Upper lobe of left lung (tissue), 6 donors: ENCODE data around the gene SSC5D. TPM values are rescaled to one million over a fixed set of nuclear protein-coding genes. Genes with fewer than 3 reads are reported as not detected.

Source experiments
- ATAC-seq, 2 donors: fragments of 200-7000 bp; cut with Tn5 transposase; one replicate each; pipeline ENCODE4 v1.9.1; 2022; ENCODE audit warnings: mild to moderate bottlenecking in 2 of 2, moderate library complexity in 2 of 2; ENCODE audit not compliant: low FRiP score in 2 of 2
- DNase-seq, 2 donors: peaks; one replicate each; pipeline ENCODE4 v3.0.0-alpha.2; 2019 to 2020
- H3K27ac ChIP-seq, 4 donors: fragments of 200-600 bp; sonication (generic); one replicate each; pipeline ENCODE4 v1.5.1; 2016 to 2019
- H3K27me3 ChIP-seq, 4 donors: fragments of 200-600 bp; sonication (generic); one replicate each; pipeline ENCODE4 v1.5.1; 2017 to 2019
- H3K36me3 ChIP-seq, 4 donors: fragments of 200-600 bp; sonication (generic); one replicate each; pipeline ENCODE4 v1.5.1; 2016 to 2019
- H3K4me1 ChIP-seq, 4 donors: fragments of 200-600 bp; sonication (generic); one replicate each; pipeline ENCODE4 v1.5.1; 2018 to 2019
- H3K4me3 ChIP-seq, 4 donors: fragments of 200-600 bp; sonication (generic); one replicate each; pipeline ENCODE4 v1.5.1; 2017 to 2019; ENCODE audit warnings: mild to moderate bottlenecking in 2 of 4, moderate library complexity in 1 of 4
- H3K9me3 ChIP-seq, 4 donors: fragments of 200-600 bp; sonication (generic); one replicate each; pipeline ENCODE4 v1.5.1; 2018 to 2019
- CTCF ChIP-seq, 6 experiments: fragments of 450-650 bp in 4 of 6; fragments of 200-600 bp in 2 of 6; sonication (generic) in 2 of 6; IDR thresholded peaks; one replicate each; pipeline ENCODE4 v1.5.1; 2016 to 2019; ENCODE audit warnings: antibody characterized with exemption in 6 of 6
- EP300 ChIP-seq, 4 donors: sonication (generic); formaldehyde crosslinking; IDR thresholded peaks; one replicate each; pipeline ENCODE4 v1.5.1; 2017; ENCODE audit warnings: antibody characterized with exemption in 4 of 4, control low read depth in 2 of 4
- POLR2A ChIP-seq, 4 donors: fragments of 450-650 bp; IDR thresholded peaks; one replicate each; pipeline ENCODE4 v1.5.1; 2016 to 2017; ENCODE audit warnings: antibody characterized with exemption in 4 of 4, mild to moderate bottlenecking in 2 of 4
- POLR2AphosphoS5 ChIP-seq, 2 donors: sonication (generic); formaldehyde crosslinking; IDR thresholded peaks; one replicate each; pipeline ENCODE4 v1.5.1; 2017; ENCODE audit warnings: antibody characterized with exemption in 2 of 2
- WGBS, 2 donors: methylation state at CpG; one replicate each; pipeline ENCODE4 v1.1.5; 2017 to 2018; 5-methylcytosine and 5-hydroxymethylcytosine counted together
- total RNA-seq, 6 donors: library from RNA; depleted of rRNA in 4 of 6; stranded (reverse); fragments of >200 nt in 4 of 6; gene quantifications; one replicate each; pipeline versions ENCODE4 v1.1.0 to v1.2.1, GENCODE V29; 2016 to 2021
- donor health status: DM: no; HTN: no; CAD: no; lungs with moderate emphysema.
- donor health status: DM: no; HTN: yes; CAD: no; lungs with severe emphysema.

Gene SSC5D
- total RNA-seq, 6 donors from 2014 or later = 0.39 to 10.1 (median 6.7) TPM

GRCh38 chr19:55459551-55459949 is 28.7 kb upstream of the SSC5D start:
- H3K27ac ChIP-seq = peak overlapping the region in 1 of 4 donors; percentile 21
- WGBS, 2 donors = 49 to 90% methylated on average over 5 to 7 of the region's 8 CpGs

GRCh38 chr19:55459950-55460657 is 28.1 kb upstream of the SSC5D start:
- Histone ChIP-seq H3K4me1 (peaks cover 22 to 27% (median 24%) of the 10 kb centered on the region in 4 donors), H3K36me3 (peaks cover 0 to 14% (median 5%) of the 10 kb centered on the region in 4 donors), H3K9me3 (no peaks in the 10 kb centered on the region), H3K27me3 (no peaks in the 10 kb centered on the region), H3K27ac (peak overlapping the region in 3 of 4 donors; percentile 62 to 91 (median 90)), H3K4me3 (peak overlapping the region in 3 of 4 donors; percentile 78 to 87 (median 80))
- DNase-seq (no peak), ATAC-seq (no peak)
- TF ChIP-seq POLR2A (IDR thresholded peaks at IDR 0.05) = no peak
- TF ChIP-seq CTCF (IDR thresholded peaks at IDR 0.05) = no peak
- WGBS, 2 donors = 36% methylated on average over 15 to 16 of the region's 16 CpGs

More at GRCh38 chr19:55459551-55459949, 28.7 kb upstream of the SSC5D start:
- DNase-seq (no peak), ATAC-seq (no peak)
- Histone ChIP-seq H3K4me3 (peak overlapping the region in 1 of 4 donors; percentile 78), H3K9me3 (no peaks in the 10 kb centered on the region), H3K27me3 (no peaks in the 10 kb centered on the region), H3K36me3 (peaks cover 0 to 15% (median 8%) of the 10 kb centered on the region in 4 donors), H3K4me1 (peaks cover 22 to 27% (median 24%) of the 10 kb centered on the region in 4 donors)
- TF ChIP-seq CTCF (IDR thresholded peaks at IDR 0.05) (no peak), EP300 (IDR thresholded peaks at IDR 0.05) (no peak), POLR2AphosphoS5 (IDR thresholded peaks at IDR 0.05) (no peak), POLR2A (IDR thresholded peaks at IDR 0.05) (no peak)

GRCh38 chr19:55460670-55461258 is 27.5 kb upstream of the SSC5D start:
- H3K4me1 ChIP-seq = peaks cover 22 to 27% (median 24%) of the 10 kb centered on the region in 4 donors
- peak overlapping the region; percentile 82 to 91 (median 88) for H3K27ac ChIP-seq
- no peaks in the 10 kb centered on the region for H3K27me3 ChIP-seq
- peaks cover 0 to 7% (median 0%) of the 10 kb centered on the region in 4 donors for H3K36me3 ChIP-seq
- H3K9me3 ChIP-seq = no peaks in the 10 kb centered on the region
- peak; percentile 61 to 85 for ATAC-seq
- WGBS, 2 donors = 15 to 25% methylated on average over 22 to 24 of the region's 24 CpGs
- DNase-seq = peak; percentile 80 to 93
- H3K4me3 ChIP-seq = peak overlapping the region; percentile 78 to 100 (median 84)
- peak in 1 of 2 donors; percentile 4 for TF ChIP-seq POLR2AphosphoS5 (IDR thresholded peaks at IDR 0.05)
- no peak for TF ChIP-seq CTCF (IDR thresholded peaks at IDR 0.05)

- Histone ChIP-seq H3K9me3 (no peaks in the 10 kb centered on the region), H3K27ac (peak within 1 kb of the TSS; percentile 82 to 91 (median 88)), H3K27me3 (no peaks in the 10 kb centered on the region), H3K4me1 (peaks cover 22 to 27% (median 24%) of the 10 kb centered on the region in 4 donors), H3K4me3 (peak within 1 kb of the TSS; percentile 78 to 100 (median 84)), H3K36me3 (peaks cover 0 to under 1% (median 0%) of the 10 kb centered on the region in 4 donors)
- peak in 2 of 6 experiments; percentile 13 to 20 for TF ChIP-seq CTCF (IDR thresholded peaks at IDR 0.05)
- no peak for TF ChIP-seq EP300 (IDR thresholded peaks at IDR 0.05)
- TF ChIP-seq POLR2AphosphoS5 (IDR thresholded peaks at IDR 0.05) = peak; percentile 36 to 74
- TF ChIP-seq POLR2A (IDR thresholded peaks at IDR 0.05) = peak in 3 of 4 donors; percentile 42 to 53 (median 50)
- DNase-seq = peak; percentile 100
- ATAC-seq = peak; percentile 96 to 99
- WGBS, 2 donors = 0 to 1% methylated on average over 6 to 41 of the region's 54 CpGs
Observed at GRCh38 chr19:55461259-55461973, 26.8 kb upstream of the SSC5D start, which contains the start of gene ISOC2. Gene ISOC2 (minus strand): TSS chr19:55461642. CDS start chr19:55456486, 5,156 bp downstream.
